H1 (cell line): Measurements from ENCODE around the gene S100A8. TPM values are rescaled to one million over a fixed set of nuclear protein-coding genes. Genes with fewer than 3 reads are reported as not detected.

Experiments
- CTCF ChIA-PET: fragments of 300-600 bp; sonication (Branson Sonifier 250); formaldehyde crosslinking; loops from one replicate; lab custom pipeline; 2021; ENCODE audit not compliant: partially characterized antibody; lab: Charles Lee
- POLR2A ChIA-PET: fragments of 300-600 bp; sonication (Branson Sonifier 250); formaldehyde crosslinking; loops from one replicate; lab custom pipeline; 2021; ENCODE audit warnings: inconsistent platforms; ENCODE audit not compliant: partially characterized antibody; lab: Charles Lee
- DNase-seq, 2 experiments: peaks; one replicate each; pipeline versions ENCODE4 v3.0.0 to v3.0.0-alpha.2; 2010 to 2022; ENCODE audit warnings: low spot score in 2 of 2, low read depth in 1 of 2, mixed read lengths in 1 of 2
- FAIRE-seq: peaks from 2 replicates; lab custom pipeline; 2011; peaks lifted over from hg19 to GRCh38; lab: Jason Lieb, UNC
- H2AFZ ChIP-seq: 2 replicates; pipeline ENCODE4 v1.8.1; 2012; ENCODE audit warnings: low read length, inconsistent platforms
- H2AK5ac ChIP-seq: 2 replicates; pipeline ENCODE4 v1.6.1; 2013; ENCODE audit warnings: low read depth, low read length
- H2BK120ac ChIP-seq: replicated peaks from 2 replicates; pipeline ENCODE3; 2013; ENCODE audit warnings: low read depth, low read length, inconsistent platforms
- H2BK12ac ChIP-seq: 2 replicates; pipeline ENCODE4 v1.6.1; 2013; ENCODE audit warnings: low read depth, low read length
- H2BK15ac ChIP-seq: 2 replicates; pipeline ENCODE4 v1.6.1; 2013; ENCODE audit warnings: low read length
- H2BK20ac ChIP-seq: 2 replicates; pipeline ENCODE4 v1.6.1; 2013; ENCODE audit warnings: low read length
- H2BK5ac ChIP-seq: 2 replicates; pipeline ENCODE4 v1.6.1; 2013; ENCODE audit warnings: low read depth, low read length
- H3K14ac ChIP-seq: 2 replicates; pipeline ENCODE4 v1.6.1; 2013; ENCODE audit warnings: inconsistent platforms; ENCODE audit not compliant: insufficient read length
- H3K18ac ChIP-seq: 2 replicates; pipeline ENCODE4 v1.6.1; 2013; ENCODE audit warnings: low read length; ENCODE audit errors: extremely low read depth
- H3K23ac ChIP-seq: 2 replicates; pipeline ENCODE4 v1.6.1; 2013; ENCODE audit warnings: inconsistent platforms; ENCODE audit not compliant: insufficient read length
- H3K23me2 ChIP-seq: 2 replicates; pipeline ENCODE4 v1.6.1; 2013; ENCODE audit warnings: low read depth, low read length
- H3K27ac ChIP-seq: 2 replicates; pipeline ENCODE4 v1.6.1; 2011; ENCODE audit warnings: low read depth, low read length, inconsistent platforms
- H3K27me3 ChIP-seq, 4 experiments: replicated peaks in 1 of 4; 1 replicate in 1 of 4; 2 replicates in 3 of 4; pipeline versions ENCODE4 v1.6.1 to v1.8.1; 2011 to 2013; ENCODE audit warnings: low read length in 3 of 4, mild to moderate bottlenecking in 3 of 4, inconsistent platforms in 2 of 4, mixed read lengths in 2 of 4, moderate library complexity in 1 of 4; ENCODE audit not compliant: control insufficient read depth in 3 of 4, insufficient read depth in 3 of 4; ENCODE audit errors: extremely low read depth in 1 of 4
- H3K36me3 ChIP-seq, 4 experiments: 2 replicates each; pipeline versions ENCODE4 v1.6.1 to v1.8.1; 2011 to 2013; ENCODE audit warnings: mild to moderate bottlenecking in 4 of 4, low read length in 3 of 4, moderate library complexity in 2 of 4, control low read depth in 1 of 4, inconsistent platforms in 1 of 4; ENCODE audit not compliant: insufficient read depth in 4 of 4, control insufficient read depth in 2 of 4
- H3K4ac ChIP-seq: replicated peaks from 2 replicates; pipeline ENCODE3; 2013; ENCODE audit warnings: low read length, low read depth, mixed read lengths, inconsistent platforms; ENCODE audit not compliant: insufficient read length
- H3K4me1 ChIP-seq, 4 experiments: replicated peaks in 1 of 4; 1 replicate in 1 of 4; 2 replicates in 3 of 4; pipeline versions ENCODE4 v1.6.1 to v1.8.1; 2011 to 2013; ENCODE audit warnings: low read length in 3 of 4, inconsistent platforms in 2 of 4, mixed read lengths in 1 of 4; ENCODE audit not compliant: insufficient read depth in 4 of 4, control insufficient read depth in 3 of 4
- H3K4me2 ChIP-seq, 2 experiments: 2 replicates each; pipeline versions ENCODE4 v1.6.1 to v1.8.1; 2011 to 2013; ENCODE audit warnings: low read depth in 2 of 2, low read length in 2 of 2, control low read depth in 1 of 2, inconsistent platforms in 1 of 2, mild to moderate bottlenecking in 1 of 2; ENCODE audit not compliant: insufficient read depth in 1 of 2
- H3K4me3 ChIP-seq, 4 experiments: fragments of 200-600, 300-600 bp in 1 of 4; sonication (generic), shearing (Covaris generic), sonication (Bioruptor Twin) in 1 of 4; 2 replicates each; pipeline versions ENCODE4 v1.5.1 to v1.8.1; 2011 to 2016; ENCODE audit warnings: low read length in 4 of 4, low read depth in 3 of 4, control low read depth in 2 of 4, inconsistent platforms in 2 of 4, mild to moderate bottlenecking in 2 of 4, mixed read lengths in 1 of 4, moderate library complexity in 1 of 4; ENCODE audit not compliant: insufficient read depth in 2 of 4; ENCODE audit errors: extremely low read depth in 1 of 4
- H3K56ac ChIP-seq: replicated peaks from 2 replicates; pipeline ENCODE3; 2013; ENCODE audit warnings: low read depth, mild to moderate bottlenecking, mixed read lengths, low read length, inconsistent platforms; ENCODE audit not compliant: insufficient read length
- H3K79me1 ChIP-seq: 2 replicates; pipeline ENCODE4 v1.6.1; 2013; ENCODE audit warnings: low read depth, low read length, control low read depth
- H3K79me2 ChIP-seq, 2 experiments: 2 replicates each; pipeline versions ENCODE4 v1.6.1 to v1.8.1; 2012 to 2013; ENCODE audit warnings: low read length in 2 of 2, mild to moderate bottlenecking in 2 of 2, inconsistent platforms in 1 of 2; ENCODE audit not compliant: insufficient read depth in 2 of 2, control insufficient read depth in 1 of 2
- H3K9ac ChIP-seq, 4 experiments: replicated peaks in 1 of 4; 1 replicate in 1 of 4; 2 replicates in 3 of 4; pipeline versions ENCODE4 v1.6.1 to v1.8.1; 2011 to 2013; ENCODE audit warnings: low read depth in 3 of 4, low read length in 3 of 4, control low read depth in 2 of 4, mild to moderate bottlenecking in 2 of 4, moderate library complexity in 2 of 4, inconsistent platforms in 1 of 4; ENCODE audit errors: extremely low read depth in 1 of 4
- H3K9me3 ChIP-seq, 2 experiments: 2 replicates each; pipeline versions ENCODE4 v1.6.1 to v1.8.1; 2012 to 2013; ENCODE audit warnings: mild to moderate bottlenecking in 2 of 2, moderate library complexity in 2 of 2, control low read depth in 1 of 2, inconsistent platforms in 1 of 2, low read depth in 1 of 2, low read length in 1 of 2, mixed read lengths in 1 of 2; ENCODE audit not compliant: insufficient read depth in 2 of 2
- H4K20me1 ChIP-seq, 2 experiments: replicated peaks in 1 of 2; 2 replicates each; pipeline versions ENCODE3 to v1.8.1; 2011 to 2013; ENCODE audit warnings: inconsistent platforms in 2 of 2, low read length in 2 of 2, mild to moderate bottlenecking in 1 of 2; ENCODE audit not compliant: insufficient read depth in 2 of 2, control insufficient read depth in 1 of 2
- H4K5ac ChIP-seq: 2 replicates; pipeline ENCODE4 v1.6.1; 2013; ENCODE audit warnings: low read length, low read depth, mixed read lengths, inconsistent platforms; ENCODE audit not compliant: insufficient read length
- H4K8ac ChIP-seq: 2 replicates; pipeline ENCODE4 v1.8.0; 2013; ENCODE audit warnings: mild to moderate bottlenecking, moderate library complexity, low read length, inconsistent platforms; ENCODE audit not compliant: insufficient read depth; ENCODE audit errors: extremely low read depth
- H4K91ac ChIP-seq: replicated peaks from 2 replicates; pipeline ENCODE3; 2013; ENCODE audit warnings: low read length, mixed read lengths, inconsistent platforms; ENCODE audit not compliant: insufficient read length
- JUN ChIP-seq: IDR thresholded peaks from 2 replicates; pipeline ENCODE4 v1.6.1; 2011; ENCODE audit warnings: low read depth, mild to moderate bottlenecking, improper control_type of control experiment, low read length
- SAP30 ChIP-seq: fragments of 300-600 bp; sonication (generic); IDR thresholded peaks from 2 replicates; pipeline ENCODE4 v1.7.1; 2012; ENCODE audit warnings: low read length, moderate library complexity, mild to moderate bottlenecking, inconsistent platforms; ENCODE audit not compliant: insufficient read depth, insufficient replicate concordance
- TEAD4 ChIP-seq: IDR thresholded peaks from 2 replicates; pipeline ENCODE4 v1.6.1; 2012; ENCODE audit warnings: low read depth, low read length, inconsistent platforms, mixed read lengths
- WGBS, 2 experiments: shearing (Covaris generic) in 1 of 2; methylation state at CpG; one replicate each; pipeline versions ENCODE4 v1.1.6 to v1.1.7; 2013 to 2015; ENCODE audit warnings: low lambda C conversion rate in 2 of 2, mixed read lengths in 2 of 2, inconsistent platforms in 1 of 2, low coverage in 1 of 2, missing lambda C conversion rate in 1 of 2; ENCODE audit not compliant: insufficient replicate concordance in 2 of 2, insufficient coverage in 1 of 2, insufficient read length in 1 of 2; ENCODE audit errors: extremely low coverage in 1 of 2, missing lambda C conversion rate in 1 of 2; 5-methylcytosine and 5-hydroxymethylcytosine counted together
- polyA plus RNA-seq, 7 experiments: library from polyadenylated mRNA; depleted of rRNA in 3 of 7; stranded (reverse) in 5 of 7; unstranded in 2 of 7; fragments of >200 nt in 5 of 7; fragments of 200-250 nt in 2 of 7; gene quantifications; 1 replicate in 5 of 7; 2 replicates in 1 of 7; 4 replicates in 1 of 7; pipeline versions ENCODE4 v1.2.1 to v1.2.3, GENCODE V29; 2011 to 2013; ENCODE audit warnings: missing spikeins in 2 of 7, mixed read lengths in 2 of 7
- total RNA-seq: library from RNA; stranded (reverse); fragmentation: NEBNext Ultra II Directional; extraction: Animal tissue kit (Norgen Biotek cat#: 25700); gene quantifications from 2 replicates; pipeline ENCODE4 v1.2.1, GENCODE V29; 2021
- TF ChIP-seq, protein P1 (sequence below): IDR thresholded peaks from 2 replicates; pipeline ENCODE4 v1.6.1; 2012; ENCODE audit warnings: low read length, inconsistent platforms

The S100A8 gene
- total and polyA plus RNA-seq, 2 of the 8 experiments (the other 6 are each of a cell fraction or from before 2014, with no cell fraction given): not detected

GRCh38 chr1:153344718-153345025, 46.2 kb downstream of the S100A8 start:
- H2BK120ac ChIP-seq: no peak overlapping the region
- no peak overlapping the region for H2AFZ ChIP-seq
- DNase-seq: peak in 1 of 2 experiments; percentile 8
- H3K9ac ChIP-seq: no peak overlapping the region
- no peak for FAIRE-seq
- H3K23ac ChIP-seq: no peak overlapping the region
- ChIA-PET CTCF (interaction anchor here (0.9 to 1.2 kb wide), 5 partner anchors 9 to 150 kb away, joined by 3 to 4 read pairs (median 3); partner anchors contain the start of gene PGLYRP3), POLR2A (interaction anchor here (0.6 kb wide), 1 partner anchor 304 kb away, joined by 3 read pairs; no protein-coding TSS in a partner anchor)
- no peak overlapping the region for H4K91ac ChIP-seq
- no peak overlapping the region for H2BK12ac ChIP-seq
- no peak overlapping the region for H2BK5ac ChIP-seq
- H3K79me1 ChIP-seq: no peaks in the 10 kb centered on the region
- no peaks in the 10 kb centered on the region for H3K23me2 ChIP-seq
- no peak overlapping the region for H3K18ac ChIP-seq
- H3K56ac ChIP-seq: no peak overlapping the region
- H2BK15ac ChIP-seq: peak overlapping the region; percentile 1; the same call in 1 of the 2 replicates
- H3K14ac ChIP-seq: no peak overlapping the region
- H4K8ac ChIP-seq: no peak overlapping the region
- peaks cover 0 to 2% (median 0%) of the 10 kb centered on the region in 4 experiments; a peak in 1 of 7 replicates for H3K27me3 ChIP-seq
- H3K4ac ChIP-seq: no peak overlapping the region
- no peak overlapping the region for H4K5ac ChIP-seq
- 85% methylated on average over 3 of the region's 3 CpGs; no CpG with 5 or more reads in 1 of the 2 experiments for WGBS, 2 experiments
- no peaks in the 10 kb centered on the region for H4K20me1 ChIP-seq
- H3K4me3 ChIP-seq: no peak overlapping the region
- H2AK5ac ChIP-seq: no peak overlapping the region
- H3K4me2 ChIP-seq: no peak overlapping the region
- H3K79me2 ChIP-seq: no peaks in the 10 kb centered on the region
- H3K9me3 ChIP-seq: no peaks in the 10 kb centered on the region
- no peak overlapping the region for H3K27ac ChIP-seq
- H2BK20ac ChIP-seq: no peak overlapping the region
- H3K4me1 ChIP-seq: no peaks in the 10 kb centered on the region; a peak in 1 of 7 replicates
- no peaks in the 10 kb centered on the region for H3K36me3 ChIP-seq
- TF ChIP-seq, protein P1, sequence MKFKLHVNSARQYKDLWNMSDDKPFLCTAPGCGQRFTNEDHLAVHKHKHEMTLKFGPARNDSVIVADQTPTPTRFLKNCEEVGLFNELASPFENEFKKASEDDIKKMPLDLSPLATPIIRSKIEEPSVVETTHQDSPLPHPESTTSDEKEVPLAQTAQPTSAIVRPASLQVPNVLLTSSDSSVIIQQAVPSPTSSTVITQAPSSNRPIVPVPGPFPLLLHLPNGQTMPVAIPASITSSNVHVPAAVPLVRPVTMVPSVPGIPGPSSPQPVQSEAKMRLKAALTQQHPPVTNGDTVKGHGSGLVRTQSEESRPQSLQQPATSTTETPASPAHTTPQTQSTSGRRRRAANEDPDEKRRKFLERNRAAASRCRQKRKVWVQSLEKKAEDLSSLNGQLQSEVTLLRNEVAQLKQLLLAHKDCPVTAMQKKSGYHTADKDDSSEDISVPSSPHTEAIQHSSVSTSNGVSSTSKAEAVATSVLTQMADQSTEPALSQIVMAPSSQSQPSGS: no peak
- TF ChIP-seq JUN: no peak
- TF ChIP-seq SAP30: no peak
- TF ChIP-seq TEAD4: no peak
